HEK293 (cell line): ENCODE measurements around the gene RAB13.

ENCODE experiments used
- FEZF1 ChIP-seq: fragments of 450-650 bp; formaldehyde crosslinking; IDR thresholded peaks from 2 replicates; pipeline ENCODE4 v1.5.1; 2016; ENCODE audit warnings: missing biosample characterization, missing genetic modification characterization
- GLIS1 ChIP-seq: fragments of 450-650 bp; formaldehyde crosslinking; IDR thresholded peaks from 2 replicates; pipeline ENCODE4 v1.5.1; 2016; ENCODE audit warnings: missing biosample characterization, missing genetic modification characterization
- HOXA7 ChIP-seq: sonication (generic); formaldehyde crosslinking; IDR thresholded peaks from 2 replicates; pipeline ENCODE4 v1.8.1; 2022; ENCODE audit warnings: missing genetic modification reagents, borderline replicate concordance
- SCRT2 ChIP-seq: fragments of 450-650 bp; formaldehyde crosslinking; IDR thresholded peaks from 2 replicates; pipeline ENCODE4 v1.5.1; 2016; ENCODE audit warnings: missing biosample characterization, missing genetic modification characterization
- SP7 ChIP-seq: fragments of 450-650 bp; formaldehyde crosslinking; IDR thresholded peaks from 2 replicates; pipeline ENCODE4 v1.5.1; 2016; ENCODE audit warnings: missing biosample characterization, missing genetic modification characterization
- YY2 ChIP-seq: fragments of 450-650 bp; formaldehyde crosslinking; IDR thresholded peaks from 2 replicates; pipeline ENCODE4 v1.5.1; 2016; ENCODE audit warnings: missing biosample characterization, missing genetic modification characterization
- ZBTB10 ChIP-seq: fragments of 450-650 bp; formaldehyde crosslinking; IDR thresholded peaks from 2 replicates; pipeline ENCODE4 v1.5.1; 2016; ENCODE audit warnings: missing biosample characterization, missing genetic modification characterization
- ZFP3 ChIP-seq: fragments of 450-650 bp; formaldehyde crosslinking; IDR thresholded peaks from 2 replicates; pipeline ENCODE4 v1.5.1; 2016; ENCODE audit warnings: low read depth, missing biosample characterization, missing genetic modification characterization
- ZNF132 ChIP-seq: fragments of 450-650 bp; formaldehyde crosslinking; IDR thresholded peaks from 2 replicates; pipeline ENCODE4 v1.5.1; 2017; ENCODE audit warnings: missing biosample characterization, missing genetic modification characterization, borderline replicate concordance
- ZNF146 ChIP-seq: fragments of 450-650 bp; formaldehyde crosslinking; IDR thresholded peaks from 2 replicates; pipeline ENCODE4 v1.5.1; 2016; ENCODE audit warnings: missing biosample characterization, missing genetic modification characterization
- ZNF148 ChIP-seq: fragments of 450-650 bp; formaldehyde crosslinking; IDR thresholded peaks from 2 replicates; pipeline ENCODE4 v1.5.0; 2017; ENCODE audit warnings: missing biosample characterization, missing genetic modification characterization, borderline replicate concordance
- ZNF266 ChIP-seq: fragments of 450-650 bp; formaldehyde crosslinking; IDR thresholded peaks from 2 replicates; pipeline ENCODE4 v1.5.1; 2016; ENCODE audit warnings: missing biosample characterization, missing genetic modification characterization, low read depth
- ZNF76 ChIP-seq: fragments of 450-650 bp; formaldehyde crosslinking; IDR thresholded peaks from 2 replicates; pipeline ENCODE4; 2016; ENCODE audit warnings: low read depth, missing biosample characterization, missing genetic modification characterization, borderline replicate concordance
- ZNF837 ChIP-seq: fragments of 450-650 bp; formaldehyde crosslinking; IDR thresholded peaks from 2 replicates; pipeline ENCODE4 v1.5.1; 2016; ENCODE audit warnings: missing biosample characterization, missing genetic modification characterization
- ZNF843 ChIP-seq: fragments of 450-650 bp; formaldehyde crosslinking; IDR thresholded peaks from 2 replicates; pipeline ENCODE4 v1.5.1; 2016; ENCODE audit warnings: missing biosample characterization, missing genetic modification characterization
- TF ChIP-seq, protein P1 (sequence below): fragments of 450-650 bp; formaldehyde crosslinking; IDR thresholded peaks from 2 replicates; pipeline ENCODE4; 2016; ENCODE audit warnings: missing biosample characterization, missing genetic modification characterization
- TF ChIP-seq, protein P2 (sequence below): fragments of 450-650 bp; formaldehyde crosslinking; IDR thresholded peaks from 2 replicates; pipeline ENCODE4 v1.5.1; 2016; ENCODE audit warnings: missing biosample characterization, missing genetic modification characterization
- TF ChIP-seq, protein P3 (sequence below): fragments of 450-650 bp; formaldehyde crosslinking; conservative IDR thresholded peaks from 2 replicates; pipeline ENCODE4 v1.5.1; 2016; ENCODE audit warnings: low read depth, missing biosample characterization, missing genetic modification characterization
- TF ChIP-seq, protein P4 (sequence below): fragments of 450-650 bp; formaldehyde crosslinking; IDR thresholded peaks from 2 replicates; pipeline ENCODE4 v1.5.1; 2016; ENCODE audit warnings: missing biosample characterization, missing genetic modification characterization, low read depth
- TF ChIP-seq, protein P5 (sequence below): fragments of 450-650 bp; formaldehyde crosslinking; IDR thresholded peaks from 2 replicates; pipeline ENCODE4 v1.5.1; 2016; ENCODE audit warnings: missing biosample characterization, missing genetic modification characterization

Gene RAB13

GRCh38 chr1:153958111-153958960 is 27.8 kb downstream of the RAB13 start, which contains the start of gene CRTC2 (continued):
- TF ChIP-seq ZNF146 (tag by site-specific recombination) (no peak), SP7 (tag by site-specific recombination) (peak; percentile 67; the same call in 1 of the 2 replicates), ZNF843 (peak; percentile 29; the same call in 1 of the 2 replicates), ZNF132 (tag by site-specific recombination) (no peak), ZNF266 (tag by site-specific recombination) (no peak), SCRT2 (tag by site-specific recombination) (peak; percentile 100), FEZF1 (tag by site-specific recombination) (peak; percentile 37; the same call in 1 of the 2 replicates), ZNF837 (no peak; the same call in 1 of the 2 replicates), ZNF148 (tag by site-specific recombination) (no peak), ZNF76 (peak; percentile 100), HOXA7 (CRISPR knock-in tag) (no peak), ZBTB10 (tag by site-specific recombination) (peak; percentile 74), ZFP3 (no peak), YY2 (peak; percentile 44), GLIS1 (tag by site-specific recombination) (no peak)
- TF ChIP-seq, protein P1, sequence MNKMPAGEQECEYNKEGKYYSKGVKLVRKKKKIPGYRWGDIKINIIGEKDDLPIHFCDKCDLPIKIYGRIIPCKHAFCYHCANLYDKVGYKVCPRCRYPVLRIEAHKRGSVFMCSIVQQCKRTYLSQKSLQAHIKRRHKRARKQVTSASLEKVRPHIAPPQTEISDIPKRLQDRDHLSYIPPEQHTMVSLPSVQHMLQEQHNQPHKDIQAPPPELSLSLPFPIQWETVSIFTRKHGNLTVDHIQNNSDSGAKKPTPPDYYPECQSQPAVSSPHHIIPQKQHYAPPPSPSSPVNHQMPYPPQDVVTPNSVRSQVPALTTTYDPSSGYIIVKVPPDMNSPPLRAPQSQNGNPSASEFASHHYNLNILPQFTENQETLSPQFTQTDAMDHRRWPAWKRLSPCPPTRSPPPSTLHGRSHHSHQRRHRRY (tag by site-specific recombination) = no peak
- TF ChIP-seq, protein P2, sequence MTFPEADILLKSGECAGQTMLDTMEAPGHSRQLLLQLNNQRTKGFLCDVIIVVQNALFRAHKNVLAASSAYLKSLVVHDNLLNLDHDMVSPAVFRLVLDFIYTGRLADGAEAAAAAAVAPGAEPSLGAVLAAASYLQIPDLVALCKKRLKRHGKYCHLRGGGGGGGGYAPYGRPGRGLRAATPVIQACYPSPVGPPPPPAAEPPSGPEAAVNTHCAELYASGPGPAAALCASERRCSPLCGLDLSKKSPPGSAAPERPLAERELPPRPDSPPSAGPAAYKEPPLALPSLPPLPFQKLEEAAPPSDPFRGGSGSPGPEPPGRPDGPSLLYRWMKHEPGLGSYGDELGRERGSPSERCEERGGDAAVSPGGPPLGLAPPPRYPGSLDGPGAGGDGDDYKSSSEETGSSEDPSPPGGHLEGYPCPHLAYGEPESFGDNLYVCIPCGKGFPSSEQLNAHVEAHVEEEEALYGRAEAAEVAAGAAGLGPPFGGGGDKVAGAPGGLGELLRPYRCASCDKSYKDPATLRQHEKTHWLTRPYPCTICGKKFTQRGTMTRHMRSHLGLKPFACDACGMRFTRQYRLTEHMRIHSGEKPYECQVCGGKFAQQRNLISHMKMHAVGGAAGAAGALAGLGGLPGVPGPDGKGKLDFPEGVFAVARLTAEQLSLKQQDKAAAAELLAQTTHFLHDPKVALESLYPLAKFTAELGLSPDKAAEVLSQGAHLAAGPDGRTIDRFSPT (tag by site-specific recombination) = peak; percentile 32; the same call in 1 of the 2 replicates
- TF ChIP-seq, protein P3, sequence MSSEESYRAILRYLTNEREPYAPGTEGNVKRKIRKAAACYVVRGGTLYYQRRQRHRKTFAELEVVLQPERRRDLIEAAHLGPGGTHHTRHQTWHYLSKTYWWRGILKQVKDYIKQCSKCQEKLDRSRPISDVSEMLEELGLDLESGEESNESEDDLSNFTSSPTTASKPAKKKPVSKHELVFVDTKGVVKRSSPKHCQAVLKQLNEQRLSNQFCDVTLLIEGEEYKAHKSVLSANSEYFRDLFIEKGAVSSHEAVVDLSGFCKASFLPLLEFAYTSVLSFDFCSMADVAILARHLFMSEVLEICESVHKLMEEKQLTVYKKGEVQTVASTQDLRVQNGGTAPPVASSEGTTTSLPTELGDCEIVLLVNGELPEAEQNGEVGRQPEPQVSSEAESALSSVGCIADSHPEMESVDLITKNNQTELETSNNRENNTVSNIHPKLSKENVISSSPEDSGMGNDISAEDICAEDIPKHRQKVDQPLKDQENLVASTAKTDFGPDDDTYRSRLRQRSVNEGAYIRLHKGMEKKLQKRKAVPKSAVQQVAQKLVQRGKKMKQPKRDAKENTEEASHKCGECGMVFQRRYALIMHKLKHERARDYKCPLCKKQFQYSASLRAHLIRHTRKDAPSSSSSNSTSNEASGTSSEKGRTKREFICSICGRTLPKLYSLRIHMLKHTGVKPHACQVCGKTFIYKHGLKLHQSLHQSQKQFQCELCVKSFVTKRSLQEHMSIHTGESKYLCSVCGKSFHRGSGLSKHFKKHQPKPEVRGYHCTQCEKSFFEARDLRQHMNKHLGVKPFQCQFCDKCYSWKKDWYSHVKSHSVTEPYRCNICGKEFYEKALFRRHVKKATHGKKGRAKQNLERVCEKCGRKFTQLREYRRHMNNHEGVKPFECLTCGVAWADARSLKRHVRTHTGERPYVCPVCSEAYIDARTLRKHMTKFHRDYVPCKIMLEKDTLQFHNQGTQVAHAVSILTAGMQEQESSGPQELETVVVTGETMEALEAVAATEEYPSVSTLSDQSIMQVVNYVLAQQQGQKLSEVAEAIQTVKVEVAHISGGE (tag by site-specific recombination) = peak; percentile 80
- TF ChIP-seq, protein P4, sequence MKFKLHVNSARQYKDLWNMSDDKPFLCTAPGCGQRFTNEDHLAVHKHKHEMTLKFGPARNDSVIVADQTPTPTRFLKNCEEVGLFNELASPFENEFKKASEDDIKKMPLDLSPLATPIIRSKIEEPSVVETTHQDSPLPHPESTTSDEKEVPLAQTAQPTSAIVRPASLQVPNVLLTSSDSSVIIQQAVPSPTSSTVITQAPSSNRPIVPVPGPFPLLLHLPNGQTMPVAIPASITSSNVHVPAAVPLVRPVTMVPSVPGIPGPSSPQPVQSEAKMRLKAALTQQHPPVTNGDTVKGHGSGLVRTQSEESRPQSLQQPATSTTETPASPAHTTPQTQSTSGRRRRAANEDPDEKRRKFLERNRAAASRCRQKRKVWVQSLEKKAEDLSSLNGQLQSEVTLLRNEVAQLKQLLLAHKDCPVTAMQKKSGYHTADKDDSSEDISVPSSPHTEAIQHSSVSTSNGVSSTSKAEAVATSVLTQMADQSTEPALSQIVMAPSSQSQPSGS = no peak
- TF ChIP-seq, protein P5, sequence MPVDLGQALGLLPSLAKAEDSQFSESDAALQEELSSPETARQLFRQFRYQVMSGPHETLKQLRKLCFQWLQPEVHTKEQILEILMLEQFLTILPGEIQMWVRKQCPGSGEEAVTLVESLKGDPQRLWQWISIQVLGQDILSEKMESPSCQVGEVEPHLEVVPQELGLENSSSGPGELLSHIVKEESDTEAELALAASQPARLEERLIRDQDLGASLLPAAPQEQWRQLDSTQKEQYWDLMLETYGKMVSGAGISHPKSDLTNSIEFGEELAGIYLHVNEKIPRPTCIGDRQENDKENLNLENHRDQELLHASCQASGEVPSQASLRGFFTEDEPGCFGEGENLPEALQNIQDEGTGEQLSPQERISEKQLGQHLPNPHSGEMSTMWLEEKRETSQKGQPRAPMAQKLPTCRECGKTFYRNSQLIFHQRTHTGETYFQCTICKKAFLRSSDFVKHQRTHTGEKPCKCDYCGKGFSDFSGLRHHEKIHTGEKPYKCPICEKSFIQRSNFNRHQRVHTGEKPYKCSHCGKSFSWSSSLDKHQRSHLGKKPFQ (tag by site-specific recombination) = peak; percentile 45
